Transverse colon (tissue), 4 donors: ENCODE results near the gene CNNM1. TPM values are rescaled to one million over a fixed set of nuclear protein-coding genes. Genes with fewer than 3 reads are reported as not detected.

Experiments
- DNase-seq: peaks from one replicate; pipeline ENCODE4 v3.0.0-alpha.2; 2019
- H3K27ac ChIP-seq, 4 donors: fragments of 200-600 bp; sonication (generic); 2 replicates each; pipeline ENCODE4 v1.5.1; 2016 to 2018; ENCODE audit warnings: inconsistent platforms in 4 of 4
- H3K27me3 ChIP-seq: fragments of 200-600 bp; sonication (generic); 2 replicates; pipeline ENCODE4 v1.5.1; 2017; ENCODE audit warnings: inconsistent platforms
- H3K36me3 ChIP-seq, 4 donors: fragments of 200-600 bp; sonication (generic); 2 replicates each; pipeline ENCODE4 v1.5.1; 2017 to 2019; ENCODE audit warnings: inconsistent platforms in 4 of 4
- H3K4me1 ChIP-seq, 4 donors: fragments of 200-600 bp; sonication (generic); 2 replicates each; pipeline ENCODE4 v1.5.1; 2017 to 2020; ENCODE audit warnings: inconsistent platforms in 4 of 4
- H3K4me3 ChIP-seq, 4 donors: fragments of 200-600 bp; sonication (generic); 1 replicate in 1 of 4; 2 replicates in 3 of 4; pipeline versions ENCODE4 v1.5.1 to v1.6.1; 2017 to 2019; ENCODE audit warnings: inconsistent platforms in 4 of 4
- H3K9me3 ChIP-seq, 2 donors: fragments of 200-600 bp; sonication (generic); 2 replicates each; pipeline ENCODE4 v1.5.1; 2017 to 2019; ENCODE audit warnings: inconsistent platforms in 2 of 2
- CTCF ChIP-seq, 5 experiments: fragments of 200-600 bp in 3 of 5; fragments of 450-650 bp in 2 of 5; sonication (generic) in 3 of 5; IDR thresholded peaks; 1 replicate in 2 of 5; 2 replicates in 3 of 5; pipeline ENCODE4 v1.5.1; 2016 to 2017; ENCODE audit warnings: antibody characterized with exemption in 5 of 5, inconsistent platforms in 3 of 5, mild to moderate bottlenecking in 2 of 5, moderate library complexity in 1 of 5
- EP300 ChIP-seq: sonication (generic); formaldehyde crosslinking; IDR thresholded peaks from one replicate; pipeline ENCODE4 v1.6.1; 2017; ENCODE audit warnings: antibody characterized with exemption, low read depth
- POLR2A ChIP-seq: fragments of 450-650 bp; IDR thresholded peaks from one replicate; pipeline ENCODE4 v1.6.1; 2016; ENCODE audit warnings: antibody characterized with exemption, mild to moderate bottlenecking, moderate library complexity
- POLR2AphosphoS5 ChIP-seq, 3 donors: sonication (generic); formaldehyde crosslinking; IDR thresholded peaks; one replicate each; pipeline ENCODE4 v1.6.1; 2016; ENCODE audit warnings: antibody characterized with exemption in 3 of 3
- WGBS, 2 donors: methylation state at CpG; one replicate each; pipeline ENCODE4 v1.1.5; 2018; ENCODE audit warnings: low coverage in 1 of 2; 5-methylcytosine and 5-hydroxymethylcytosine counted together
- in situ Hi-C, 4 donors: fragments of 200-750 bp; cut with MboI; loops; one replicate each; pipeline versions ENCODE4 v1.15.0 to v1.15.1; 2017; ENCODE audit warnings: low sequenced_read_pairs in 3 of 4, low pct_ligation_motif_present in 1 of 4, low pct_unique_long_range_greater_than_20kb in 1 of 4
- intact Hi-C: fragments of 100-400 bp; cut with DNase I; formaldehyde crosslinking; loops from one replicate; pipeline ENCODE4 v1.15.1; 2023; ENCODE audit warnings: low total_unique reads
- total RNA-seq, 4 donors: library from RNA; depleted of rRNA; stranded (reverse); fragments of >200 nt; gene quantifications; one replicate each; pipeline ENCODE4 v1.1.0, GENCODE V29; 2016

CNNM1 gene
- under 1 TPM in 2 of 4 donors, not detected in 2; 0.41 to 0.64 TPM for total RNA-seq

DNA sequence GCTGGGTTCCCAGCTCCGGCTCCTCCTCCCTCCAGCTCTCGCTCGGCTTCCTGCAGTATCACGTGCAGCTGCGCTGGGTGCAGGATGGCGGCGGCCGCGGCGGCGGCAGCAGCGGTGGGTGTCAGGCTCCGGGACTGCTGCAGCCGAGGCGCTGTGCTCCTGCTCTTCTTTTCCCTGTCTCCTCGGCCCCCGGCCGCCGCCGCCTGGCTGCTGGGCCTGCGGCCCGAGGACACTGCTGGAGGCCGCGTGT lies at the start of gene CNNM1:
TSS of gene CNNM1 (plus strand) at position 53 of the 250 bp plus-strand sequence. CDS start at position 85, 32 bp downstream.
- Histone ChIP-seq H3K4me1 (peaks cover 0 to 18% (median 15%) of the 10 kb centered on the region in 4 donors), H3K27me3 (peaks cover 62% of the 10 kb centered on the region), H3K4me3 (peak within 1 kb of the TSS; percentile 33 to 61 (median 43)), H3K27ac (no peak within 1 kb of the TSS), H3K36me3 (no peaks in the 10 kb centered on the region), H3K9me3 (no peaks in the 10 kb centered on the region)
- DNase-seq: no peak
- in situ Hi-C loops: no loop called here
- TF ChIP-seq POLR2AphosphoS5 (IDR thresholded peaks at IDR 0.05) (no peak), EP300 (no peak), CTCF (IDR thresholded peaks at IDR 0.05) (no peak), POLR2A (no peak)
- intact Hi-C loops: no loop called here
- WGBS, 2 donors: 0% methylated on average over 3 of the region's 24 CpGs; no CpG with 5 or more reads in 1 of the 2 donors

GRCh38 chr10:99279626-99280111 lies 49.5 kb upstream of the CNNM1 start:
- H3K36me3 ChIP-seq: no peaks in the 10 kb centered on the region
- H3K27ac ChIP-seq: no peak overlapping the region
- in situ Hi-C loops (no loop called here), intact Hi-C loops (no loop called here)
- peaks cover 9 to 12% of the 10 kb centered on the region in 2 donors for H3K9me3 ChIP-seq
- H3K4me1 ChIP-seq: no peaks in the 10 kb centered on the region
- 14 to 15% methylated on average over 1 of the region's 1 CpG for WGBS, 2 donors
- H3K27me3 ChIP-seq: peaks cover 3% of the 10 kb centered on the region
- TF ChIP-seq EP300 (no peak), POLR2A (no peak), CTCF (IDR thresholded peaks at IDR 0.05) (no peak), POLR2AphosphoS5 (IDR thresholded peaks at IDR 0.05) (no peak)
- H3K4me3 ChIP-seq: no peak overlapping the region
- DNase-seq: no peak

- intact Hi-C loops: no loop called here
- 31% methylated on average over 2 of the region's 2 CpGs; no CpG with 5 or more reads in 1 of the 2 donors for WGBS, 2 donors
- in situ Hi-C loops: no loop called here
These were observed 48.7 kb upstream of the CNNM1 start for GRCh38 chr10:99280472-99280871.

DNA sequence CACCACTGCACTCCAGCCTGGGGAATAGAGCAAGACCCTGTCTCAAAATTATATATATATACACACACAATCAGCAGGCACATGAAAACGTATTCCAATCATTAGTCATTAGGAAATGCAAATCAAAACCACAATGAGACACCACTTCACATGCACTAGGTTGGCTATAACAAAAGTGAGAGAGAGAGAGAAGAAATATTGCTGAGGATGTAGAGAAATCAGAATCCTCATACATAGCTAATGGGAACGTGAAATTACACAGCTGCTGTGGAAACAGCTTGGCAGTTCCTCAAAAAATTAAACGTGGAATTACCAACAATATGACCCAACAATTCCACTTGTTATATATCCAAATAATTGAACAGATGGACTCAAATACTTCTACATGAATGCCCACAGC lies 43.3 kb upstream of the CNNM1 start:
- no peak for DNase-seq
- Histone ChIP-seq H3K27me3 (no peaks in the 10 kb centered on the region), H3K4me3 (no peak overlapping the region), H3K36me3 (no peaks in the 10 kb centered on the region), H3K9me3 (peaks cover 9 to 12% of the 10 kb centered on the region in 2 donors), H3K27ac (no peak overlapping the region), H3K4me1 (no peaks in the 10 kb centered on the region)
- TF ChIP-seq EP300 (no peak), POLR2AphosphoS5 (IDR thresholded peaks at IDR 0.05) (no peak), CTCF (IDR thresholded peaks at IDR 0.05) (no peak), POLR2A (no peak)
- WGBS, 2 donors: 24 to 38% methylated on average over 3 of the region's 3 CpGs
- in situ Hi-C loops: no loop called here
- intact Hi-C loops: no loop called here

More at GRCh38 chr10:99280472-99280871, 48.7 kb upstream of the CNNM1 start:
- peaks cover 3% of the 10 kb centered on the region for H3K27me3 ChIP-seq
- no peaks in the 10 kb centered on the region for H3K36me3 ChIP-seq
- no peaks in the 10 kb centered on the region for H3K4me1 ChIP-seq
- H3K4me3 ChIP-seq: no peak overlapping the region
- H3K9me3 ChIP-seq: peaks cover 9 to 12% of the 10 kb centered on the region in 2 donors
- no peak for DNase-seq
- TF ChIP-seq POLR2A: no peak
- no peak overlapping the region for H3K27ac ChIP-seq

DNA sequence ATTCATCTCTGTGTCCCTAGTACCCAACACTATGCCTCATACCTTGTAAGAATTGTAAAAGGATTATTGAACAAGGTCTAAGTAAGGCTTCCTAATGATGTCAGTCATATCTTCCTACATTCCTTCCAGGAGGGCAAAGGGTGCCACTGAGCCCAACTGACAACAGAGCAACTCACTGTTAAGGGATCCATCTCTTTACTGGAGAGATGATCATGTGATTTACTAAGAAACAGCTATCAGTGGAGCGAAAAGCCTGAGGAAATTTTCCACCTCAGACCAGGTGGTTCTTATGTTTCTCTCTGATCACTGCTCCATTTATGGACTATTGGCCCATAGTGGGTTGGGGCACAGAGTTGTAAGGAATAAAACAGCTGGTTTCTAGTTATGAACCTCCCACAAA lies 38.9 kb upstream of the CNNM1 start:
- Histone ChIP-seq H3K36me3 (no peaks in the 10 kb centered on the region), H3K27me3 (no peaks in the 10 kb centered on the region), H3K9me3 (no peaks in the 10 kb centered on the region), H3K4me1 (no peaks in the 10 kb centered on the region), H3K27ac (no peak overlapping the region), H3K4me3 (no peak overlapping the region)
- DNase-seq: no peak
- WGBS, 2 donors: 85% methylated on average over 1 of the region's 1 CpG; no CpG with 5 or more reads in 1 of the 2 donors
- TF ChIP-seq POLR2A (no peak), EP300 (no peak), POLR2AphosphoS5 (IDR thresholded peaks at IDR 0.05) (no peak), CTCF (IDR thresholded peaks at IDR 0.05) (no peak)
- intact Hi-C loops (no loop called here), in situ Hi-C loops (no loop called here)
